ENCODE measurements around the gene ADSS1.

Gene ADSS1

DNA sequence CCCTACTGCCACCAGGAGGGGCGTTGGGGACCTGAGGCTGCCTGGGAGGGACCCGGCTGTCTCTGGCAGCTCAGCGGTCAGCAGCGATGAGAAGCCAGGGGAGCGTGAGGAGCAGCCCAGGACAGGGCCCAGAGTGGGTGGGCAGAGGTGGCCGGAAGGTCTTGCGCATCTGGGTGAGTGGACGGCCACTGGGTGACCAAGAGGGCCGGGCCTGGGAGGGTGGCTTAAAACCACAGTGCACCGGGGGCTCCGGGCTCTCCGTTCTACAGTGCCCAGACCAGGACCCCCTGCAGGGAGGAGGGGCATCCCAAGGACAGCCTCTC is 24.6 kb upstream of the ADSS1 start:
- DNase-seq (ENCODE audit: low read depth in 2 of 2), result no peak

GRCh38 chr14:104700225-104700651 is 23.8 kb upstream of the ADSS1 start:
- DNase-seq (ENCODE audit: low read depth in 2 of 2), result no peak

- no peak for DNase-seq (ENCODE audit: low read depth in 2 of 2)
These were observed 23.2 kb upstream of the ADSS1 start for GRCh38 chr14:104700747-104701217.

- DNase-seq (ENCODE audit: low read depth in 2 of 2), result no peak
These were observed 22.5 kb upstream of the ADSS1 start for GRCh38 chr14:104701383-104702076.

DNA sequence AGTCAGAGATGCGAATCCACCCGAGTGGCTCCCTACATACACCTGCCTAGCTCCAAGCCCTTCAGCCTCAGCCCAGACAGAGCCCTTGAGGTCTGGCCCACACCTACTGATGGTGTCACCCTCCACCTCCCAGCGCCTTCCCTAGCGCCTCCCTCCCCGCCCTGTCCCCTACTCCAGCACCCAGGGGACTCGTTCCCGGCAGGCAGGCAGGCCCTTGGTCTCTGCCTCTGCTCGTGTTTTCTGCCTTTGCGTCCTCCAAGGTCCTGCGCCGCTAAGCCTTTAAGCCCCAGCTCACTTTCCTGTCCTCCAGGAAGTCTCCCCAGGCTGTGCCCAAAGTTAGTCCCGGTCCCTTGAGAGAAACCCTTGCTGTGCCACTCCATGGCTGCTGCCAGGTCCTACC is 21.9 kb upstream of the ADSS1 start:
- no peak for DNase-seq (ENCODE audit: low read depth in 2 of 2)

DNA sequence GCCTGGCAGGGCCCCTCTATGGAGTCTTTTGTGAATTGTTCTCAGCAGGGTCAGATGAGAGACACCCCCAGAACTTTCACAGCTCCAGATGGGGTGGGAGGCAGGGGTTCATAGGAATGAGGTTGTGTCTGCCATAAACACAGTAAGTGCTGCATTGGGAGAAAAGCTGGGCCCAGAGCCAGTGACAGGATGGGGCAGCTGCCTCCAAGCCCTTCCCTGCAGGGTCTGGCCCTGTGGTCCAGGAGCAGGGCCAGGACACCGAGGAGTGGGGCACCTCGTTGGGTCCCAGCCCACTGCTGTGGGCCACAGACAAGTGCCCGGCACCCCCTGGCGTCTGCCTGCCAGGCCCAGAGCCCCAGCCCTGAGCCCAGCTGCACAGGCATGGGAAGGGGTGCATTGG is 21.4 kb upstream of the ADSS1 start:
- no peak for DNase-seq (ENCODE audit: low read depth in 2 of 2)

- DNase-seq (ENCODE audit: low read depth in 2 of 2), result no peak
These were observed 20.8 kb upstream of the ADSS1 start for GRCh38 chr14:104703269-104703668.

- no peak for DNase-seq (ENCODE audit: low read depth in 2 of 2)
These were observed 19.8 kb upstream of the ADSS1 start for GRCh38 chr14:104704252-104704651.

DNA sequence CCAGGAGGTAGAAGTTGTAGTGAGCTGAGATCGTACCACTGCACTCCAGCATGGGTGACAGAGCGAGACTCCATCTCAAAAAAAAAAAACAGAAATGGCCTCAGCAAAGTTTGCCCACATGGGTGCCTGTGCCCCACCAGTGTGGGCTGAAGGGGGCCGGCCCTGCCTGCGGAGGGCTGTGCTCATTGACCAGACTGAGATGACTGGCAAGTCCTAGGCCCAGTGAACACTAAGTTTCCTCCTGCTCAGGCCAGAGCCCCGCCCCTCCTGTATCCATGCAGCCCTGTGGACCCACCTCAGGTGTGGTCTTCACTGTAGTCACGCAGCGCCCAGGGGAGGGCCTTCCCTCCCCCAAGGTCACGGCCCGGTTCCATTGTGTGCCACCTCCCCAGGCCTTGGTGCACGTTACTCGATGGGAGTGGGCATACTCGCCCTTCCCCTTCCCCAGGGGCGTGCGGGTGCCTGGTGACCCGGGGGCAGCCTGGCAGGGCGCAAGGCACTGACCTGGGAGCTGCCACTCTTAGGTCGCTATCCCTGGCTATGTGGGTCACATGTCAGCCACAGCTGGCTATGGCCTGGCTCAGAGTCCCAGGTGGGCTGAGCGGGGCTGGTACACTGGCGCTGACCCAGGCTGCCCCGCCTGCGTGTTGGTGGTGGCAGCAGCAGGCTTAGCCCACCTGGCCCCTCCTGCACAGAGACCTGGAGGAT is 18.5 kb upstream of the ADSS1 start:
- no peak for DNase-seq (ENCODE audit: low read depth in 2 of 2)

- DNase-seq (ENCODE audit: low read depth in 2 of 2), result no peak
These were observed 17.1 kb upstream of the ADSS1 start for GRCh38 chr14:104706733-104707607.

GRCh38 chr14:104707608-104708595 is 16.1 kb upstream of the ADSS1 start:
- no peak for DNase-seq (ENCODE audit: low read depth in 2 of 2)

GRCh38 chr14:104708606-104709268 is 15.3 kb upstream of the ADSS1 start:
- peak; percentile 65 to 66 for DNase-seq (ENCODE audit: low read depth in 2 of 2)

DNA sequence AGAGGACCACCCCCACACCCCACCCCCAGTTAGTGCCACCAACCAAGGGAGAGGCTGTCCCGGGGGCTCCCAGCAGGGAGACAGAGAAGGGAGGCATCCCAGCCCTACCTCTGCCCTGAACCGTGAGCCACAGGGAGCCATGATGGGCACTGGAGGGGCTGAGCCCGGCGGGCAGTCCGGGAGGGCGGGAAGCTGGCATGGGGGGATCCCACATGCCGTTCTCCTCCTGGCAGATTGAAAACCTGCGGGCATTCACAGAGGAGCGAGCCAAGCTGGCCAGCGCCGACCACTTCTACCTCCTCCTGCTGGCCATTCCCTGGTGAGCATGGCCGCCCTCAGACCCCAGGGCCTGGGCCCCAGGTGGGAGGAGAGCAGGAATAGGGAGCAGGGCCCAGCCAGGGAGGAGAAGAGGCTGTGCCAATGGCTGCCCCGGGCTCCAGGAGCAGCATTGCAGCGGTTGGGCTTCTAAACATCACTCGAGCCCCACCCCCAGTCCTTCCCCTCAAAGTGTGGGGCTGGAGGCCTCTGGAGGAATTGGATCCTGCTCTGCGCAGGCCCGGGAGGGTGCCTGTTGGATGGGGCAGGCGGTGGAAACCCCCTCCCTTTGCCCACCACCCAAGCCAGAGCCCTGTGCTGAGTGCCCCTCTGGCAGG is 14.5 kb upstream of the ADSS1 start:
- no peak for DNase-seq (ENCODE audit: low read depth in 2 of 2)

DNA sequence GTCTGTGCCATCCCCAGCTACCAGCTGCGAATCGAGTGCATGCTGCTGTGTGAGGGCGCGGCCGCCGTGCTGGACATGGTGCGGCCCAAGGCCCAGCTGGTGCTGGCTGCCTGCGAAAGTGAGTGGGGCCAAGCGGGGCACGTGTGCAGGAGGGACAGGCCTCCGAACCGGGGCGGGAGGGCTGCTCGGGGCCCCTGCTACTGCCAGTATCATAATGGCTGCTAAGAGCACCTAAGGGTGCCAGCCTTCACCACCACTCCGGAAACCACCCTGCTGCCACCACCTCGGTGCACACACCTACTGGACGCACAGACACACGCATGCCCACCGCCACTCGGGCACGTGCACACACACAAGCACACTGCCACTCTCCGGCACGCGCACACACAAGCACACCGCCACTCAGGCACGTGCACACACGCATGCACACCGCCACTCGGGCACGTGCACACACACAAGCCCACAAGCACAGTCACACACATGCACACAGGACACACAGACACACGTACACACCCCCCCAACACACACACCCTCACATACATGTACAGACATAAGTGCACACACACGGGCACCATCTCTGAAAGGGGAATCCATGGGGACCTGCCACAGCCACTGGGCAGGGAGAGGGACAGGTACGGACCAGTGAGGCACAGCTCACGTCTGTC is 13.8 kb upstream of the ADSS1 start:
- DNase-seq (ENCODE audit: low read depth in 2 of 2), result no peak

GRCh38 chr14:104712881-104713734 is 10.9 kb upstream of the ADSS1 start:
- DNase-seq (ENCODE audit: low read depth in 2 of 2), result no peak

- DNase-seq (ENCODE audit: low read depth in 2 of 2), result no peak
These were observed 10.0 kb upstream of the ADSS1 start for GRCh38 chr14:104714066-104714465.

DNA sequence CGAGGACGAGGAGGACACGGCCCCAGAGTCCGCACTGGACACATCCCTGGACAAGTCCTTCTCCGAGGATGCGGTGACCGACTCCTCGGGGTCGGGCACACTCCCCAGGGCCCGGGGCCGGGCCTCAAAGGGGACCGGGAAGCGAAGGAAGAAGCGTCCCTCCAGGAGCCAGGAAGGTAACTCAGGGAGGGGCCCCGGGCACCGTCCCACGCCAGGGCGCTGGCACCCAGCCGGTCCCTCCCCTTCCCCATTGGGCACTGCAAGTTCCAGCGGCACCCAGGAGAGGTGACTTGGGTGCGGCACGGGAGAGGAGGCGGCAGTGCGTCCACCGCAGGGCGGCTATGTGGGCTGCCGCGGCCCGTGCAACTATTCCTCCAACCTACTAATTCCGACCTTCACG is 9.3 kb upstream of the ADSS1 start:
- no peak for DNase-seq (ENCODE audit: low read depth in 2 of 2)

GRCh38 chr14:104715416-104715815 is 8.6 kb upstream of the ADSS1 start:
- DNase-seq (ENCODE audit: low read depth in 2 of 2), result no peak

DNA sequence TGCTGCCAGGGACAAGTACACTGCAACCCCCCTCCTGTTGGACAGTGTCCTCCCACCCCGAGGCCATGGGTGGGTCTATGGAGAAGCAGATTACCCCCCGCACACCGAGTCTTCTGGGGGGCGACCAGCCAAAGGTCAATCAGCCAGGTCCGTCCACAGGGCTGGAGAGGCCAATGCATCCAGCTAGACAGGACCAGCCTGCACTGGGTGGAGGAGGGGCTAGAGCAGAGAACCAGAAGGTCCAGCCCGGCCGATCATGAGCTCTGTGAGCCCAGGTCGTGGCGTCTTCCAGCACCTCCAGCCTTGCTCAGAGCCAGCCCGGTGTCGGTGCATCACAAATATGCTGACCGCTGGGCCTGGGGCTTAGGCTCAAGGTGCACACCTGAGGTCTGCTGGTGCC is 8.2 kb upstream of the ADSS1 start:
- DNase-seq (ENCODE audit: low read depth in 2 of 2), result no peak

Data from activated CD4-positive, alpha-beta T cell treated with anti-CD3 and anti-CD28 coated beads for 24 hours (primary cell).